Brain microvascular endothelial cell (primary cell): Measurements from ENCODE around the gene ABCA7.

Source experiments
- DNase-seq: peaks from one replicate; pipeline ENCODE4 v3.0.0-alpha.2; 2020
- H3K27ac ChIP-seq: fragments of 250-450 bp; sonication (Bioruptor Pico); 2 replicates; pipeline ENCODE4 v1.5.1; 2020; ENCODE audit warnings: mild to moderate bottlenecking, moderate library complexity
- H3K27me3 ChIP-seq: fragments of 250-450 bp; sonication (Bioruptor Pico); replicated peaks from 2 replicates; pipeline ENCODE4 v1.5.1; 2020; ENCODE audit warnings: mild to moderate bottlenecking
- H3K36me3 ChIP-seq: fragments of 250-450 bp; sonication (Bioruptor Pico); replicated peaks from 2 replicates; pipeline ENCODE4 v1.5.1; 2020; ENCODE audit warnings: mild to moderate bottlenecking
- H3K4me3 ChIP-seq: 2 replicates; pipeline ENCODE4 v1.5.1; 2011; ENCODE audit warnings: low read depth, mild to moderate bottlenecking, control low read depth, low read length, moderate library complexity
- in situ Hi-C: cut with HindIII; loops from 2 replicates; pipeline ENCODE4 v1.10.0; 2017; ENCODE audit warnings: low sequenced_read_pairs, low pct_ligation_motif_present
- TF ChIP-seq, protein P1 (sequence below): IDR thresholded peaks from 2 replicates; pipeline ENCODE4 v1.5.1; 2011; ENCODE audit warnings: low read depth, mild to moderate bottlenecking, moderate library complexity, low read length, control low read depth, inconsistent platforms; ENCODE audit errors: missing control alignments

Gene ABCA7

DNA sequence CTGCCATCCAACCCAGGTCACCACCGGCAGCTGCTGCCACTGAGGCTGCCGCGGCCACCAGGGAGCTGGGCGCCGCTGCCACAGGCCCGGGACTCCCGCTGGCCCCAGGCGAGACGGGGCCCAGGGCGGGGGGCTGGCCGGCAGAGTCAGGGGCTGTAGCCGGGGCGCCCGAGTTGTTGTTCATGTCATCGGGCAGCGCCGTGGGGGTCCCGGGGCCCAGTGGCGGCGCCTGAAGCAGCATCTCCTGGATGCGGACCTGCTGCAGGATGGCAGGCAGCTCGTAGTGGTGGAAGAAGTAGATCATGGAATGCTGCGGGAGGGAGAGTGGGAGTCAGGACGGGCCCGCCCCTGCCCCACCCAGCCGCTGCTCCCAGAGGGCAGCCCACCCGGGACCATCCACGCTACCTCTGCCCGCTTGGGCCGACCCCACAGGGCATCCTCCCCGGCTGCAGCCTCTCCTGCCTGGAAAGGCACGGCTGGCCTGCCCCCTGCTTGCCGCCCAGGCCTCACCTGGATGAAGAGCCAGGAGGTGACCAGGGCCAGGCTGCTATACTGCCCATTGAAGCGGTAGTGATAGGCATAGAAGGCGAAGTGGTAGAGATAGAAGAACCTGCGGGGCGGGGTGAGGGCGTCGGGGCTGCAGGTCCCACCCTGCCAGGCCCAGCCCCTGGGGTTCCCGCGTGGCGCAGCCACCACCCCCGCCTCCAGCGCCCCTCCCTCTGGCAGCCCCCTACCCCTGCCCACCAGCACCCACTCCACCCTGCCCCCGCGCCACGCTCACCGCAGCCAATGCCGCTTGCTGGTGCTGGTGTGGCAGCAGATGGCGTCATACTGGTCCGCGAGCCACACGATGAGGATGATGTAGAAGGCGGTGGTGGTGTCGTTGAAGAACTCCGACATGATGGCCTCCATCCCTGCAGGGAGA lies 29.1 kb upstream of the ABCA7 start:
- Histone ChIP-seq H3K27me3 (no peaks in the 10 kb centered on the region), H3K27ac (no peak overlapping the region), H3K36me3 (peaks cover 33% of the 10 kb centered on the region), H3K4me3 (no peak overlapping the region)
- in situ Hi-C loops: no loop called here
- no peak for DNase-seq
- TF ChIP-seq, protein P1, sequence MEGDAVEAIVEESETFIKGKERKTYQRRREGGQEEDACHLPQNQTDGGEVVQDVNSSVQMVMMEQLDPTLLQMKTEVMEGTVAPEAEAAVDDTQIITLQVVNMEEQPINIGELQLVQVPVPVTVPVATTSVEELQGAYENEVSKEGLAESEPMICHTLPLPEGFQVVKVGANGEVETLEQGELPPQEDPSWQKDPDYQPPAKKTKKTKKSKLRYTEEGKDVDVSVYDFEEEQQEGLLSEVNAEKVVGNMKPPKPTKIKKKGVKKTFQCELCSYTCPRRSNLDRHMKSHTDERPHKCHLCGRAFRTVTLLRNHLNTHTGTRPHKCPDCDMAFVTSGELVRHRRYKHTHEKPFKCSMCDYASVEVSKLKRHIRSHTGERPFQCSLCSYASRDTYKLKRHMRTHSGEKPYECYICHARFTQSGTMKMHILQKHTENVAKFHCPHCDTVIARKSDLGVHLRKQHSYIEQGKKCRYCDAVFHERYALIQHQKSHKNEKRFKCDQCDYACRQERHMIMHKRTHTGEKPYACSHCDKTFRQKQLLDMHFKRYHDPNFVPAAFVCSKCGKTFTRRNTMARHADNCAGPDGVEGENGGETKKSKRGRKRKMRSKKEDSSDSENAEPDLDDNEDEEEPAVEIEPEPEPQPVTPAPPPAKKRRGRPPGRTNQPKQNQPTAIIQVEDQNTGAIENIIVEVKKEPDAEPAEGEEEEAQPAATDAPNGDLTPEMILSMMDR: no peak

DNA sequence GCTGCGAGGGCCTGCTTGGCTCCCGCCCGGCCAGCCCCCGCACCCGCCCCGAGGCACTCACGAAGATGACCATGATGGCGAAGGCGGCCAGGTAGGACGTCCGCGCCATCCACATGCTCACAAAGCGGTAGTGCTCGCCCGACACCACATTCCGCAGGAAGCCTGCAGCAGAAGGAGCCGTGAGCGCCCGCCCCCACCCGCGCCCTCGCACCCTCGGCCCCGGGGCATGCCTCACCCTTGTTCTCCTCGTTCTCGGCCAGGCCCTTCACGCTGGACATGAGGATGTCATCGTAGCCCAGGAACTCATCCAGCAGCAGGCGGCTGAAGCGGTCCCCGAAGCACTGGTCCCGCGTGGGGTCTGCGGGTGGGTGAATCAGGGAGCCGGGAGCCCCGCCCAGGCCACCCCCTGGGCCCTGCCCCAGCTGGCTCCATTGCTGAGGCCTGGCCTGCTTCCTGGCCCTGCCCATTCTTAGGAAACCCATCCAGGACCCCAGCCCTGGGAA lies 28.0 kb upstream of the ABCA7 start:
- peaks cover 33% of the 10 kb centered on the region for H3K36me3 ChIP-seq
- no peak overlapping the region for H3K27ac ChIP-seq
- no peak overlapping the region for H3K4me3 ChIP-seq
- H3K27me3 ChIP-seq: no peaks in the 10 kb centered on the region
- in situ Hi-C loops: no loop called here
- DNase-seq: no peak
- TF ChIP-seq, protein P1: no peak

DNA sequence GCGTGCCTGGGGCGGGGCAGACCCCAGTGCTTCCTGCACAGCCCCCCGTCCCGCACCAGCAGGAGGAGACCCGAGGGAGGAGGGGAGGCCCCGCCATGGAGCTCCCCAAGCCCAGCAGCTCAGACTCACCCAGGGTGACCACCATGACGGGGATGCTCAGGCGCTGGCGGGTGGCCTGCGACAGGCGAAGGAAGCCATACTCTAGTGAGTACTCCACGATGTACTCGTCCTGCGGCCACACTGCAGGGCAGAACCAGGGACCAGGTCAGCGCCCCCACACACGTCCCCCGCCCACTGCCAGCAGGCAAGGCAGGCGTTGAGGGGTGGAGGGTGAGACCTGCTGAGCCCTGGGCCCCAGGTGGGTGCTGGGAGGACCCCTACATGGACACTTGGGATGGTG lies 27.6 kb upstream of the ABCA7 start:
- Histone ChIP-seq H3K27me3 (no peaks in the 10 kb centered on the region), H3K36me3 (peaks cover 33% of the 10 kb centered on the region), H3K4me3 (no peak overlapping the region), H3K27ac (no peak overlapping the region)
- no peak for DNase-seq
- in situ Hi-C loops: no loop called here
- TF ChIP-seq, protein P1: no peak

DNA sequence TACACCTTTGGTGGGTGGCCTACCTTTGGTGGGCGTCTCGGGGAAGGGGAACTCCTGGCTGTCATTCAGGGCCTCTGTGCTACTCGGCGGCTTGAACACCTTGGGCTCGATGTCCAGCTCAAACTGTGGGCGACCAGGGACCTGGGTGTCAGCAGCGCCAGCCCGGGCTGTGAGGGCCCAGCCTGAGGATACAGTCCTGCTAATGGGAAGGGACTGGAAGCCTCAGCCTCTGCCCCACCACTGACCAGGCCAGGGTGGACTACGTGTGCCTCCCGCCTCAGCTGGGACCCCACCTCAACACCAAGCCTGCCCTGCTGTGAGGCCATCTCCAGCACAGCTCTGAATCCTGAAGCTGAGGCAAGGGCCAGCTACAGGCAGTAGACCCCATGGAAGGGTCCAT lies 26.7 kb upstream of the ABCA7 start:
- Histone ChIP-seq H3K27me3 (no peaks in the 10 kb centered on the region), H3K27ac (no peak overlapping the region), H3K36me3 (peaks cover 33% of the 10 kb centered on the region), H3K4me3 (no peak overlapping the region)
- in situ Hi-C loops: no loop called here
- no peak for DNase-seq
- TF ChIP-seq, protein P1: no peak

DNA sequence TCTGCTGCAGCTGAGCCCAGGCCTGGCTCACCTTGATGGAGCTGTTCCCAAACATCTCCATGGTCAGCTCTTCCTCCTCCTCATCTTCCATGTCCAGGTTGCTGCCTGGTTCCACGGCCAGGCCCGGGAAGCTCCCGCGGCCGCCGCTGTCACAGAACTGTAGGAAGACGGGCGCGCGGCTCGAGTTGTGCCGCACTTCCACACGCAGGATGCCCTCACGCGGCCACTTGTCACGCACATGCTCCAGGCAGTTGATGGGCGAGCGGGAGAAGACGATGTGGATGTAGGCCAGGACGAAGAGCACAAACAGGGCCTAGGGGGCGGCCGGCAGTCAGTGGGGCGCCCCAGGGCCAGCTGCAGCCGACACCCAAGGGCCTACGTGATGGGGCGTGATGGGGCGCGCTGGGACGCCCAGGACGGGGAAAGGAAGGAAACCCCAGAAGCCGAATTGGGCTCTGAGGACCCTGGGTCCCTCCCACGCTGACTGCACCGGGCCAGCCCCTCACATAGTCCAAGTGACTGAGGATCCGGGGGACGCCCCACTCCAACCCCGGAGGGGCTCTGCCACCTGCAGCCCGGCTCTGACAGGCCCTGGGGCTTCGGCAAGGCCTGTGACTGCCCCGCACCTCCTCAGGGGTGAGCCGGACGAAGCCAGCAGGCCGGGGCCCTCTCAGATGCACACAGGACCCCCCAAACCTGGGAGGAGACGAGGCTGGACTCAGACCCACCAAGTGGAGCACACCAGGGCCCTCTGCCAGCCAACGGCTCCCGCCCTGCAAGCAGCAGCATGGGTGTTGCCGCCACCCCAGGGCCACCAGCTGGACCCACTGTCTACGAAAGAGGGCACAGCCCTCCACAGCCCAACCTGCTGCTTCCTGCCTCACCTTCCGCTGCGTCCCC lies 25.5 kb upstream of the ABCA7 start:
- H3K27ac ChIP-seq: no peak overlapping the region
- peaks cover 29% of the 10 kb centered on the region for H3K36me3 ChIP-seq
- no peak overlapping the region for H3K4me3 ChIP-seq

More for the DNA sequence above, 25.5 kb upstream of the ABCA7 start:
- no peaks in the 10 kb centered on the region for H3K27me3 ChIP-seq
- in situ Hi-C loops: no loop called here
- DNase-seq: no peak
- TF ChIP-seq, protein P1: no peak
